SK-N-SH treated with all-trans-retinoic acid at 6 μM for 48 hours (cell line): ENCODE measurements around the gene MIAT.
"Not testable (repeated sequence)": the region's sequence is repeated elsewhere in the genome, so short reads cannot be mapped to it uniquely, and the experiment has no call there.

ENCODE experiments used
- ARNTL ChIP-seq: fragments of 450-650 bp; formaldehyde crosslinking; IDR thresholded peaks from 2 replicates; pipeline ENCODE4 v1.5.0; 2020; ENCODE audit warnings: low read depth, mild to moderate bottlenecking, moderate library complexity, borderline replicate concordance
- ISL1 ChIP-seq: fragments of 250-450 bp; sonication (Bioruptor Pico); IDR thresholded peaks from 2 replicates; pipeline ENCODE4 v2.1.2; 2022; ENCODE audit warnings: mild to moderate bottlenecking, moderate library complexity
- RARB ChIP-seq: fragments of 250-450 bp; sonication (Bioruptor Pico); IDR thresholded peaks from 2 replicates; pipeline ENCODE4 v1.8.0; 2021; ENCODE audit warnings: mild to moderate bottlenecking, moderate library complexity
- SNAI2 ChIP-seq: fragments of 250-450 bp; sonication (Bioruptor Pico); IDR thresholded peaks from 2 replicates; pipeline ENCODE4 v1.5.0; 2020; ENCODE audit warnings: mild to moderate bottlenecking, moderate library complexity
- TCF4 ChIP-seq: fragments of 250-450 bp; sonication (Bioruptor Pico); IDR thresholded peaks from 2 replicates; pipeline ENCODE4 v1.8.0; 2021; ENCODE audit warnings: mild to moderate bottlenecking, moderate library complexity, borderline replicate concordance
- ZC3H10 ChIP-seq: fragments of 250-450 bp; sonication (Bioruptor Pico); IDR thresholded peaks from 2 replicates; pipeline ENCODE4 v1.5.1; 2021; ENCODE audit warnings: mild to moderate bottlenecking, moderate library complexity
- ZFP3 ChIP-seq: fragments of 250-450 bp; sonication (Bioruptor Pico); IDR thresholded peaks from 2 replicates; pipeline ENCODE4 v1.5.0; 2020; ENCODE audit warnings: mild to moderate bottlenecking, moderate library complexity
- ZFP30 ChIP-seq: fragments of 450-650 bp; formaldehyde crosslinking; IDR thresholded peaks from 2 replicates; pipeline ENCODE4 v1.5.0; 2022; ENCODE audit warnings: mild to moderate bottlenecking, moderate library complexity
- ZNF70 ChIP-seq: fragments of 450-650 bp; formaldehyde crosslinking; IDR thresholded peaks from 2 replicates; pipeline ENCODE4 v1.5.0; 2020; ENCODE audit warnings: mild to moderate bottlenecking, moderate library complexity
- ZNF8 ChIP-seq: fragments of 450-650 bp; formaldehyde crosslinking; IDR thresholded peaks from 2 replicates; pipeline ENCODE4 v1.5.0; 2020; ENCODE audit warnings: mild to moderate bottlenecking, moderate library complexity
- TF ChIP-seq, protein P1 (sequence below): fragments of 250-450 bp; sonication (Bioruptor Pico); IDR thresholded peaks from 2 replicates; pipeline ENCODE4 v1.5.1; 2020; ENCODE audit warnings: low read depth, mild to moderate bottlenecking, moderate library complexity
- TF ChIP-seq, protein P2 (sequence below): fragments of 250-450 bp; sonication (Bioruptor Pico); IDR thresholded peaks from 2 replicates; pipeline ENCODE4 v1.5.0; 2020; ENCODE audit warnings: mild to moderate bottlenecking, moderate library complexity
- TF ChIP-seq, protein P3 (sequence below): fragments of 250-450 bp; sonication (Bioruptor Pico); IDR thresholded peaks from 2 replicates; pipeline ENCODE4 v1.8.0; 2020; ENCODE audit warnings: mild to moderate bottlenecking, moderate library complexity, borderline replicate concordance

DNA sequence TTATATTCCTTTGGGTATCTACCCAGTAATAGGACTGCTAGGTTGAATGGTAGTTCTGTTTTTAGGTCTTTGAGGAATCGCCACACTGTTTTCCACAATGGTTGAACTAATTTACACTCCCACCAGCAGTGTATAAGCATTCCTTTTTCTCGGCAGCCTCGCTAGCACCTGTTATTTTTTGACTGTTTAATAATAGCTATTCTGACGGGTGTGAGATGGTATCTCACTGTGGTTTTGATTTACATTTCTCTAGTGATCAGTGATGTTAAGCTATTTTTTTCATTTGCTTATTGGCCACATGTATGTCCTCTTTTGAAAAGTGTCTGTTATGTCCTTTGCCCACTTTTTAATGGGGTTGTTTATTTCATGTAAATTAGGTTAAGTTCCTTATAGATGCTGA, 48.0 kb downstream of the MIAT start:
- TF ChIP-seq, protein P1, sequence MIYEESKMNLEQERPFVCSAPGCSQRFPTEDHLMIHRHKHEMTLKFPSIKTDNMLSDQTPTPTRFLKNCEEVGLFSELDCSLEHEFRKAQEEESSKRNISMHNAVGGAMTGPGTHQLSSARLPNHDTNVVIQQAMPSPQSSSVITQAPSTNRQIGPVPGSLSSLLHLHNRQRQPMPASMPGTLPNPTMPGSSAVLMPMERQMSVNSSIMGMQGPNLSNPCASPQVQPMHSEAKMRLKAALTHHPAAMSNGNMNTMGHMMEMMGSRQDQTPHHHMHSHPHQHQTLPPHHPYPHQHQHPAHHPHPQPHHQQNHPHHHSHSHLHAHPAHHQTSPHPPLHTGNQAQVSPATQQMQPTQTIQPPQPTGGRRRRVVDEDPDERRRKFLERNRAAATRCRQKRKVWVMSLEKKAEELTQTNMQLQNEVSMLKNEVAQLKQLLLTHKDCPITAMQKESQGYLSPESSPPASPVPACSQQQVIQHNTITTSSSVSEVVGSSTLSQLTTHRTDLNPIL (CRISPR knock-in tag) = not testable (repeated sequence)
- not testable (repeated sequence) for TF ChIP-seq ZNF8 (CRISPR knock-in tag); ZFP30; ARNTL (CRISPR knock-in tag); TCF4 (CRISPR knock-in tag); ISL1 (CRISPR knock-in tag); ZFP3 (CRISPR knock-in tag); SNAI2 (CRISPR knock-in tag); RARB; ZNF70 (CRISPR knock-in tag); ZC3H10 (CRISPR knock-in tag)
- TF ChIP-seq, protein P2, sequence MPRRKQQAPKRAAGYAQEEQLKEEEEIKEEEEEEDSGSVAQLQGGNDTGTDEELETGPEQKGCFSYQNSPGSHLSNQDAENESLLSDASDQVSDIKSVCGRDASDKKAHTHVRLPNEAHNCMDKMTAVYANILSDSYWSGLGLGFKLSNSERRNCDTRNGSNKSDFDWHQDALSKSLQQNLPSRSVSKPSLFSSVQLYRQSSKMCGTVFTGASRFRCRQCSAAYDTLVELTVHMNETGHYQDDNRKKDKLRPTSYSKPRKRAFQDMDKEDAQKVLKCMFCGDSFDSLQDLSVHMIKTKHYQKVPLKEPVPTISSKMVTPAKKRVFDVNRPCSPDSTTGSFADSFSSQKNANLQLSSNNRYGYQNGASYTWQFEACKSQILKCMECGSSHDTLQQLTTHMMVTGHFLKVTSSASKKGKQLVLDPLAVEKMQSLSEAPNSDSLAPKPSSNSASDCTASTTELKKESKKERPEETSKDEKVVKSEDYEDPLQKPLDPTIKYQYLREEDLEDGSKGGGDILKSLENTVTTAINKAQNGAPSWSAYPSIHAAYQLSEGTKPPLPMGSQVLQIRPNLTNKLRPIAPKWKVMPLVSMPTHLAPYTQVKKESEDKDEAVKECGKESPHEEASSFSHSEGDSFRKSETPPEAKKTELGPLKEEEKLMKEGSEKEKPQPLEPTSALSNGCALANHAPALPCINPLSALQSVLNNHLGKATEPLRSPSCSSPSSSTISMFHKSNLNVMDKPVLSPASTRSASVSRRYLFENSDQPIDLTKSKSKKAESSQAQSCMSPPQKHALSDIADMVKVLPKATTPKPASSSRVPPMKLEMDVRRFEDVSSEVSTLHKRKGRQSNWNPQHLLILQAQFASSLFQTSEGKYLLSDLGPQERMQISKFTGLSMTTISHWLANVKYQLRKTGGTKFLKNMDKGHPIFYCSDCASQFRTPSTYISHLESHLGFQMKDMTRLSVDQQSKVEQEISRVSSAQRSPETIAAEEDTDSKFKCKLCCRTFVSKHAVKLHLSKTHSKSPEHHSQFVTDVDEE (CRISPR knock-in tag) = not testable (repeated sequence)
- TF ChIP-seq, protein P3, sequence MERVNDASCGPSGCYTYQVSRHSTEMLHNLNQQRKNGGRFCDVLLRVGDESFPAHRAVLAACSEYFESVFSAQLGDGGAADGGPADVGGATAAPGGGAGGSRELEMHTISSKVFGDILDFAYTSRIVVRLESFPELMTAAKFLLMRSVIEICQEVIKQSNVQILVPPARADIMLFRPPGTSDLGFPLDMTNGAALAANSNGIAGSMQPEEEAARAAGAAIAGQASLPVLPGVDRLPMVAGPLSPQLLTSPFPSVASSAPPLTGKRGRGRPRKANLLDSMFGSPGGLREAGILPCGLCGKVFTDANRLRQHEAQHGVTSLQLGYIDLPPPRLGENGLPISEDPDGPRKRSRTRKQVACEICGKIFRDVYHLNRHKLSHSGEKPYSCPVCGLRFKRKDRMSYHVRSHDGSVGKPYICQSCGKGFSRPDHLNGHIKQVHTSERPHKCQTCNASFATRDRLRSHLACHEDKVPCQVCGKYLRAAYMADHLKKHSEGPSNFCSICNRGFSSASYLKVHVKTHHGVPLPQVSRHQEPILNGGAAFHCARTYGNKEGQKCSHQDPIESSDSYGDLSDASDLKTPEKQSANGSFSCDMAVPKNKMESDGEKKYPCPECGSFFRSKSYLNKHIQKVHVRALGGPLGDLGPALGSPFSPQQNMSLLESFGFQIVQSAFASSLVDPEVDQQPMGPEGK (CRISPR knock-in tag) = not testable (repeated sequence)
